ENCODE data around the gene GAB3.
"Not testable (repeated sequence)": the region's sequence is repeated elsewhere in the genome, so short reads cannot be mapped to it uniquely, and the experiment has no call there.

DNA sequence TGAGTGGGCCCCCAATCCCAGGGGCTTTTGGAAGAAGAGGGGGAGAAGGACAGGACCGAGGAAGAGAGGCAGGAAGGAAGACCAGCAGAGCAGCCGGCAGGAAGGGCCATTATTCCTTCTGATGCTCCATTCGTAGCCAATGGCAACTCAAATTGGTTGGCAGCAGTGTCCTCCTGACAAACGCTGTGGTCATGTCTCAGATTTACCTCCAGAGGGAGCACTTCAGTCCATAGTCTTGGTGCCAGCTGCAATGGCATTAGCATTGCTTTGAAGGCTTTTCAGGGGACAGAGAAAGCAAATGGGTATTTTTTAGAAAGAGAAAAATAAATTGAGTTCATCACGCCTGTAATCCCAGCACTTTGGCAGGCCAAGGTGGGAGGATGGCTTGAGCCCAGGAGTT lies 121.9 kb downstream of the GAB3 start:
- TF ChIP-seq, protein P1, sequence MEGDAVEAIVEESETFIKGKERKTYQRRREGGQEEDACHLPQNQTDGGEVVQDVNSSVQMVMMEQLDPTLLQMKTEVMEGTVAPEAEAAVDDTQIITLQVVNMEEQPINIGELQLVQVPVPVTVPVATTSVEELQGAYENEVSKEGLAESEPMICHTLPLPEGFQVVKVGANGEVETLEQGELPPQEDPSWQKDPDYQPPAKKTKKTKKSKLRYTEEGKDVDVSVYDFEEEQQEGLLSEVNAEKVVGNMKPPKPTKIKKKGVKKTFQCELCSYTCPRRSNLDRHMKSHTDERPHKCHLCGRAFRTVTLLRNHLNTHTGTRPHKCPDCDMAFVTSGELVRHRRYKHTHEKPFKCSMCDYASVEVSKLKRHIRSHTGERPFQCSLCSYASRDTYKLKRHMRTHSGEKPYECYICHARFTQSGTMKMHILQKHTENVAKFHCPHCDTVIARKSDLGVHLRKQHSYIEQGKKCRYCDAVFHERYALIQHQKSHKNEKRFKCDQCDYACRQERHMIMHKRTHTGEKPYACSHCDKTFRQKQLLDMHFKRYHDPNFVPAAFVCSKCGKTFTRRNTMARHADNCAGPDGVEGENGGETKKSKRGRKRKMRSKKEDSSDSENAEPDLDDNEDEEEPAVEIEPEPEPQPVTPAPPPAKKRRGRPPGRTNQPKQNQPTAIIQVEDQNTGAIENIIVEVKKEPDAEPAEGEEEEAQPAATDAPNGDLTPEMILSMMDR (IDR thresholded peaks at IDR 0.05) = not testable (repeated sequence)
- TF ChIP-seq POLR2AphosphoS5 (IDR thresholded peaks at IDR 0.05) = not testable (repeated sequence)

Data from stomach (tissue), 4 donors.